BJ (cell line): Measurements from ENCODE around the gene SNAI3. TPM values are rescaled to one million over a fixed set of nuclear protein-coding genes. Genes with fewer than 3 reads are reported as not detected.
"Not testable (repeated sequence)": the region's sequence is repeated elsewhere in the genome, so short reads cannot be mapped to it uniquely, and the experiment has no call there.

Experiments used
- CTCF ChIA-PET: fragments of 350-600 bp; formaldehyde crosslinking; extraction: SDS; loops from one replicate; lab custom pipeline; 2021; ENCODE audit warnings: antibody characterized with exemption, inconsistent platforms; lab: Yijun Ruan, JAX
- POLR2A ChIA-PET: fragments of 300-600 bp; sonication (Branson Sonifier 250); formaldehyde crosslinking; extraction: SDS; loops from one replicate; lab custom pipeline; 2021; ENCODE audit warnings: antibody characterized with exemption; lab: Charles Lee
- DNase-seq: peaks from one replicate; pipeline ENCODE4 v3.0.0-alpha.2; 2011; ENCODE audit warnings: low read depth
- H3K27me3 ChIP-seq: 2 replicates; pipeline ENCODE4 v1.6.0; 2011; ENCODE audit warnings: low read length; ENCODE audit not compliant: control insufficient read depth, insufficient read depth
- H3K36me3 ChIP-seq: 2 replicates; pipeline ENCODE4 v1.5.1; 2011; ENCODE audit warnings: low read length; ENCODE audit not compliant: control insufficient read depth, insufficient read depth
- H3K4me3 ChIP-seq: 2 replicates; pipeline ENCODE4 v1.5.1; 2011; ENCODE audit warnings: low read depth, mild to moderate bottlenecking, control low read depth, low read length
- polyA plus RNA-seq: library from polyadenylated mRNA; depleted of rRNA; stranded (reverse); fragments of >200 nt; gene quantifications from 2 replicates; pipeline ENCODE4 v1.2.3, GENCODE V29; 2011
- TF ChIP-seq, protein P1 (sequence below): IDR thresholded peaks from 2 replicates; pipeline ENCODE4 v1.5.1; 2011; ENCODE audit warnings: low read depth, mild to moderate bottlenecking, control low read depth, inconsistent platforms, low read length, moderate library complexity; ENCODE audit not compliant: insufficient read depth

Gene SNAI3
- polyA plus RNA-seq, 1 experiment, result not detected

DNA sequence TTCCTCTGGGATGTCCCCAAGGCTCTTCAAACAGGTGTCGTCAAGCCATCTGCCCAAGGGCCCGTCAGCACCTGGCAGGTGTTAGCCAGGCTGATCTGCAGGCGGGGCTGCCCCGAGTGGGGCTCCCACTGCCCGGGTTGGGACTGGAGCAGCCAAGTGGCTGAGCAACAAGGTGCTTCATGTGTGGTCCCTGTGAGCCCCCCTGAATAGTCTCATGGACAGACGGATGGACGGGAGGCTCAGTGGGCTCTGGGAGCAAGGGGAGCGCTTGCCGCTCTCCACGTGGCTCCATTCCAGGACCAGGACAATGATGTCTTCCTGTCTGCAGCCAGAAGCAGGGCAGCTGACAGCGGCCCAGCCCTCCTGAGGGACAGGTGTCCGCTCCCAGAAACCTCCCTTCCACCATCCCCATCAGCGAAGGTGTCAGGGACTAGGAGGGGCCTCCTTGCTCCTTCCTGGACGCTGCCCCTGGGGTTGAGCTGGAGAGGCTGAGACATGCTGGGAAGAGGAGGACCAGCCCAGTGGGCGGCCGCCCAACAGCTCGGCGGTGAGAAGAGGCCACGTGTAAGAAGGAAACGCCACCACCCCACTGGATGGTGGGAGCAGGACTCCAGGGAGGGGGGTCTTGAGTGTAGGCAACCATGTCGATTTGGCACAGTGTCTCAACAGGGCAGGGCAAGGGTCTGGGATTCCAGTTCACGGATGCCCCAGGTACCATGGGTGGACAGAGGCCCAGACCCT, 9.6 kb downstream of the SNAI3 start:
- H3K36me3 ChIP-seq, result peaks cover 3% of the 10 kb centered on the region; the same call in 1 of the 2 replicates
- POLR2A ChIA-PET, result no interaction called here
- no peak overlapping the region for H3K4me3 ChIP-seq
- TF ChIP-seq, protein P1, sequence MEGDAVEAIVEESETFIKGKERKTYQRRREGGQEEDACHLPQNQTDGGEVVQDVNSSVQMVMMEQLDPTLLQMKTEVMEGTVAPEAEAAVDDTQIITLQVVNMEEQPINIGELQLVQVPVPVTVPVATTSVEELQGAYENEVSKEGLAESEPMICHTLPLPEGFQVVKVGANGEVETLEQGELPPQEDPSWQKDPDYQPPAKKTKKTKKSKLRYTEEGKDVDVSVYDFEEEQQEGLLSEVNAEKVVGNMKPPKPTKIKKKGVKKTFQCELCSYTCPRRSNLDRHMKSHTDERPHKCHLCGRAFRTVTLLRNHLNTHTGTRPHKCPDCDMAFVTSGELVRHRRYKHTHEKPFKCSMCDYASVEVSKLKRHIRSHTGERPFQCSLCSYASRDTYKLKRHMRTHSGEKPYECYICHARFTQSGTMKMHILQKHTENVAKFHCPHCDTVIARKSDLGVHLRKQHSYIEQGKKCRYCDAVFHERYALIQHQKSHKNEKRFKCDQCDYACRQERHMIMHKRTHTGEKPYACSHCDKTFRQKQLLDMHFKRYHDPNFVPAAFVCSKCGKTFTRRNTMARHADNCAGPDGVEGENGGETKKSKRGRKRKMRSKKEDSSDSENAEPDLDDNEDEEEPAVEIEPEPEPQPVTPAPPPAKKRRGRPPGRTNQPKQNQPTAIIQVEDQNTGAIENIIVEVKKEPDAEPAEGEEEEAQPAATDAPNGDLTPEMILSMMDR, result no peak
- CTCF ChIA-PET, result no interaction called here
- 0 out of 2 replicates have a peak, but pooled peaks cover 2% of the 10 kb centered on the region for H3K27me3 ChIP-seq
- DNase-seq, result no peak

DNA sequence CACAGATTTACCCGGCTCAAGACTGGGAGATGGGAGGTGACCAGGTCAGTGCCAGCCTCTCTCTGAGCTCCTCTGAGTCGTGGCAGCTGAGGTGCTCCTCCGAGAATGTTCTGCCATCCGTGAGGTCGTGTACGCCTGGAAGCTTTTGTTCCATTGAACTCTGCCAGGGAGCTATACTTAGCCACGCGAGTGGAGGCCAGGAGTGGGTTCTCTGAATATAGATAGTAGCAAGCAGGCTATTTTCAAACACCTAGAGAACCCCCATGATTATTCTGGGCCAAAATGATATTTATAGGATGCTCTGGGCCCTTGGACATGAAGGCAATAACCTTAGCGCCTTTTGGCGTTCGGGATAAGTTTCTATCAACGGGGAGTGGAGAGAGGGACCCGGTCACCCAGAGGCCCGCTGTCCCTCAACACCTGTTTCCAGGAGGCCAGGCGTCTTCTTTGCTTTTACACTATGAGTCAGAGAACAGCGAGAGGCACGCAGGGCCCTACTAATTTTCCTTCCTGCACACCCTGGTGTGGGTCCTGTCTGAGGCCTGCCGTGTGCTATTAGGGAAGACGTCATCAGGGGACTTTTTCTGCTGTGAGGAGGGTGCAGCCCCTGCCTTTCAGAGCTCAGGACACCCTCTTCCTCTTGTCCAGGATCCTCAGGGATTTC, 12.5 kb downstream of the SNAI3 start:
- no peak overlapping the region for H3K4me3 ChIP-seq
- ChIA-PET POLR2A (no interaction called here), CTCF (interaction anchor here (0.6 kb wide), 1 partner anchor 291 kb away, joined by 3 read pairs; the partner anchor contains the start of gene ZNF469)
- TF ChIP-seq, protein P1, result no peak
- DNase-seq, result no peak
- 0 out of 2 replicates have a peak, but pooled peaks cover 2% of the 10 kb centered on the region for H3K27me3 ChIP-seq
- peaks cover 3% of the 10 kb centered on the region; the same call in 1 of the 2 replicates for H3K36me3 ChIP-seq

DNA sequence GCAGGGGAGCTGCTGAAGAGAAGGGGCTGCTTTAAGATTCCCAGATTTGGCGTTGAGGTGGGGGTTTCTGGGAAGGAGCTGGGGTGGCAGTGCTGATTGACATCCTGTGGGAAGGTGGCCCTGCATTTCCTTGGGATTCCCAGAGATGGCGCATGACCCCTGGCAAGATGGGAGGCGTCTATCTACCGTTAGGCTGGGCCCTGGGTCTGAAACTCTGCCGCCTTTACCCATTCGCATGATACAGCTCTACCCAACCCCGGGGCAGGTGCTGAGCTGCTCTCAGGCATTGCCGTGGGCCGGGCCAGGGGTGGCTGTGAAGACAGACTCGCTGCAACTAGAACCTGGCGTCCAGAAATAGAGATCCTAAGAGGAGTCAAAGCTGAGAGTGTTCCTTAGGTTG, 13.5 kb downstream of the SNAI3 start:
- Histone ChIP-seq H3K36me3 (peaks cover 3% of the 10 kb centered on the region; the same call in 1 of the 2 replicates), H3K27me3 (no peaks in the 10 kb centered on the region), H3K4me3 (no peak overlapping the region)
- DNase-seq, result no peak
- TF ChIP-seq, protein P1, result peak; percentile 19; the same call in 1 of the 2 replicates
- ChIA-PET POLR2A (no interaction called here), CTCF (interaction anchor here (1.9 kb wide), 1 partner anchor 13 kb away, joined by 10 read pairs; no protein-coding TSS in a partner anchor)

DNA sequence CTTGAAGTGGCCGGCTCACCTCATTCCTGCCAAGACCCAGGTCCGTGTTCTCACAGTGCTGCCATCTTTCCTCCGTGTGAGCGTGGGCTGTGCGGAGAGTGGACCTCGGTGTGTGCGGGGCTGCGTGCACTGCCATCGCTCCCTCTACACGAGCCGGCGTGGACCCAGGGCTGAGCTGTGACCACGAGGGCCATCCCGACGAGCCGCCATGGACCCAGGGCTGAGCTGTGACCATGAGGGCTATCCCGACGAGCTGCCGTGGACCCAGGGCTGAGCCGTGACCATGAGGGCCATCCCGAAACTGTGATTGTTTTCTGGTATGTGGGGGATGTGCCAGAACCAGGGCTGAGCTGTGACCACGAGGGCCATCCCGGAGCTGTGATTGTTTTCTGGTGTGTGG, 14.5 kb downstream of the SNAI3 start:
- Histone ChIP-seq H3K4me3 (no peak overlapping the region), H3K27me3 (no peaks in the 10 kb centered on the region), H3K36me3 (peaks cover 3% of the 10 kb centered on the region; the same call in 1 of the 2 replicates)
- ChIA-PET POLR2A (no interaction called here), CTCF (interaction anchor here (0.7 to 1.9 kb wide), 2 partner anchors 11 to 14 kb away, joined by 6 to 10 read pairs; no protein-coding TSS in a partner anchor)
- no peak for DNase-seq
- TF ChIP-seq, protein P1, result no peak

DNA sequence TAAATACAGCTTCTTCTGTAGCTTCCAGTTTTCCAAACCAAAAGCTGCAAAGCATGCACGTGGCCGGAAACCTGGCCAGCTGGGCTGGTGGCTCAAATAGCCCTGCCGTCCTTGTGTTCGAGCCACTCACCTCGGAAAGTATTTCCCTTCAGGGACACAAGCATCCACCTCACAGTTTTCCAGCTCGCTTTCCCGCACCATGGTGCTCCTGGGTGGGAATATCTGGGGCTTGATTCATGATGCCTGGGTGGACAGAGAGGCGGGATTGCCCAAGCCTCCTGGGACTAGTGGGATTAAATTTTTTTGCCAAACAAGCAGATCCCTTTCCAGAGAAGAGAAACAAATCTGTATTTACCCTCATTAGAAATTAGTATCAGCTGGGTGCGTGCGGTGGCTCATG, 16.3 kb downstream of the SNAI3 start:
- DNase-seq, result no peak
- TF ChIP-seq, protein P1, result no peak
- Histone ChIP-seq H3K4me3 (no peak overlapping the region), H3K27me3 (no peaks in the 10 kb centered on the region), H3K36me3 (0 out of 2 replicates have a peak, but pooled peaks cover 1% of the 10 kb centered on the region)
- ChIA-PET POLR2A (no interaction called here), CTCF (interaction anchor here (1.7 kb wide), 1 partner anchor 15 kb away, joined by 7 read pairs; no protein-coding TSS in a partner anchor)

DNA sequence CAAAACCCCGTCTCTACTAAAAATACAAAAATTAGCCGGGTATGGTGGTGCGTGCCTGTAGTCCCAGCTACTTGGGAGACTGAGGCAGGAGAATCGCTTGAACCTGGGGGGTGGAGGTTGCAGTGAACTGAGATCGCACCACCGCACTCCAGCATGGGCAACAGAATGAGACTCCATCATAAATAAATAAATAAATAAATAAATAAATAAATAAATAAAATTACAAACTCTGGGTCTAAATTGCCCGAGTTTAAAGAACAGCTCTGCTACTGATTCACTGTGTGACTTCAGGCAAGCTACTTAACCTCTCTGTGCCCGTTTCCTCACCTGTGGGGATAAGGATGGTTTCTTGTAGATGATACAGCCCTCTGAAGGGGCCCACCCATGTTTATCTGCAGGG, 16.8 kb downstream of the SNAI3 start:
- POLR2A ChIA-PET, H3K36me3 ChIP-seq, DNase-seq, H3K4me3 ChIP-seq, H3K27me3 ChIP-seq: not testable (repeated sequence)
- CTCF ChIA-PET, result interaction anchor here (1.7 kb wide), 1 partner anchor 16 kb away, joined by 7 read pairs; no protein-coding TSS in a partner anchor
